Stimulated activated CD8-positive, alpha-beta memory T cell treated with anti-CD3 and anti-CD28 coated beads, Interleukin-12 subunit alpha, Interleukin-12 subunit beta, amount 100 ng/mL, for 24 hours (primary cell): ENCODE results near the gene PHEX.

Experiments used
- DNase-seq: peaks from one replicate; pipeline ENCODE4 v3.0.0-alpha.2; 2020; ENCODE audit errors: extremely low read depth

Gene PHEX

DNA sequence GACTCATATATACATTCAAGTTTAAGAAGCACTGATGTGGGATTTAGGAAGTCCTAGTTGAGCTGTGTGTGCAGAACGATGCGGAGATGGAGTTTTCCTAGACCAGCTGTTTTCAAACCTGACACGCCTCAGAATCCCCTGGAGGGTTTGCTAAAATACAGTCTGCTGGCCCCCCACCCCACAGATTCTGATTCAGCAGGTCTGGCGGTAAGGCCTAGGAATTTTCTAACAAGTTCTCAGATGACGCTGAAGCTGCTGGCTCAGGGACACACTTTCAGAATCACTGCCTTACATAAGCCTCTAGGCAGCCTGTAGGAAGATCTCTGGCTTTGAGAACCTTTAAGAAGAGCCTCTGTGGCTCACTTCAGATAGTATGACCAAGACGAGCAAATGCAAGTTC lies 73.1 kb downstream of the PHEX start:
- DNase-seq: no peak

- DNase-seq: no peak
Observed at GRCh38 chrX:22105971-22106370, 73.8 kb downstream of the PHEX start.

- DNase-seq: no peak
Observed at GRCh38 chrX:22109442-22109841, 77.3 kb downstream of the PHEX start.

GRCh38 chrX:22110729-22111494 lies 78.8 kb downstream of the PHEX start:
- no peak for DNase-seq

- DNase-seq: no peak
Observed at GRCh38 chrX:22116605-22117546, 84.8 kb downstream of the PHEX start.

- no peak for DNase-seq
Observed at GRCh38 chrX:22117633-22118032, 85.5 kb downstream of the PHEX start.

DNA sequence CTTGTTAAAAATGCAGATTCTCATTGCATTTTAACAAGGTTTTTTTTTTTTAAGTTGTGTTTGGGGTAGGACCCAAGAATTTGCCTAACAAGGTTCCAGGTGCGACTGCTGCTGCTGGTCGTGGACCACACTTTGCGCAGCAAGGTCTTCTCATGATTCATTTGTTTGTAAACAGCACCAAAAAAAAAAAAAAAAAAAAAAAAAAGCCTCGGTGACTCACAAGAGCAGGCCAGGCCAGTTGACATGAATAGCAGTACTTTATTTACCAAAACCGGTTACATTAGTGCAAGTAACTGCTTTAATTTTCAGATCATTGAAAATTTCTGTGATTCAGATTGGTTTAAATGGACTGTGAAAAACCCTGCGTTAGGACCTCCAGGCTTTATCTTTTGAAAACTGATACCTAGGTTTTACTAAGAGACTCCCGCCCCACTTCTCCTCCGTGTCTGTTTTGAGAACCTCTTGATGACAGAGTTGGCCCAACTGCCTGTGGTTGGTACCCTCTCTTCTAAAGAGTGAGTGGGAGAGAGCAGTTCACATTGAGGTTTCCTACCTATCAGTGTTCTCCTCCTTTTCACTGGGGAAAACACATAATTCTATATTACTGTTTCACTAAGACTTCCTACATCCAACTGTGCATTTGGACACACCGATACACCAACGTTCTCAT lies 86.2 kb downstream of the PHEX start:
- no peak for DNase-seq

DNA sequence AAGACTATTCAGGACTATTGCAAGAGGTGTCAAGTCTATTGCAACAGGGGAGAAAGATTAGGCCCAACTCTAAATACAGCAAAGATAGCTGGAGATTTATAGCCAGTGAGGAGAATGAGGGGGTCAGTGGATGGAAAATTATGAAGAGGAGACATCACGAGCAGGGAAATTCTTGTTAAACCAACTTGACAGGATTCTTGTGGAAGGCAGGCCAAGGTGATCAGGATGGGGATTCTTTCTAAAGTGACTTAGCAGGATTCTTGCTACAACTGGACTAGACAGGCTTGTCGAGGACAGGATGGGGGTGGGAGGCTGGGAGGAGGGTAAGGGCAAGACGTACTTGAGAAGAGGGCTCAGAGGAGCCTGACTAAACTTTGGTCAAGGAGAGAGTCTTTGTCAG lies 89.0 kb downstream of the PHEX start:
- DNase-seq: no peak

DNA sequence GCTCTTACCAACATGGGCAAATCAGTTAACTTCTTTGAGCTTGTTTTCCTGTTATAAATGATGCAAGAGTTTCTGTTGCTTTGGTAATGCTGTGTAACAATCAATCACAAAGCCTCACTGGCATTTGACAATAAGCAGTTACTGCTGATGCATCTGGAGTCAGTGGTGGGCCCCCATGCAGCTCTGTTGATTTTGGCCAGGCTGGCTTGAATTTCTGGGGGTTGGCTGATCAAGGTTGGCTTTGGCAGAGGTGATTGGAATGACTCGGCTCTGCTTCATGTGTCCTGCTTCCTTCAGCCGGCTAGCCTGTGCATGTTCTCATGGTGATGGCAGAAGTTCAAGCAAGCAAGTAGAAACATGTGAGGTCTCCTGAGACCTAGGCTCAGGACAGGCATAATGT lies 90.4 kb downstream of the PHEX start:
- no peak for DNase-seq

GRCh38 chrX:22124098-22124497 lies 92.0 kb downstream of the PHEX start:
- no peak for DNase-seq

GRCh38 chrX:22125481-22125880 lies 93.4 kb downstream of the PHEX start:
- no peak for DNase-seq

- no peak for DNase-seq
Observed at GRCh38 chrX:22126327-22126726, 94.2 kb downstream of the PHEX start.

- DNase-seq: no peak
Observed at GRCh38 chrX:22128961-22129360, 96.8 kb downstream of the PHEX start.

GRCh38 chrX:22134681-22135080 lies 102.6 kb downstream of the PHEX start:
- no peak for DNase-seq

- DNase-seq: no peak
Observed at GRCh38 chrX:22135171-22135711, 103.1 kb downstream of the PHEX start.

DNA sequence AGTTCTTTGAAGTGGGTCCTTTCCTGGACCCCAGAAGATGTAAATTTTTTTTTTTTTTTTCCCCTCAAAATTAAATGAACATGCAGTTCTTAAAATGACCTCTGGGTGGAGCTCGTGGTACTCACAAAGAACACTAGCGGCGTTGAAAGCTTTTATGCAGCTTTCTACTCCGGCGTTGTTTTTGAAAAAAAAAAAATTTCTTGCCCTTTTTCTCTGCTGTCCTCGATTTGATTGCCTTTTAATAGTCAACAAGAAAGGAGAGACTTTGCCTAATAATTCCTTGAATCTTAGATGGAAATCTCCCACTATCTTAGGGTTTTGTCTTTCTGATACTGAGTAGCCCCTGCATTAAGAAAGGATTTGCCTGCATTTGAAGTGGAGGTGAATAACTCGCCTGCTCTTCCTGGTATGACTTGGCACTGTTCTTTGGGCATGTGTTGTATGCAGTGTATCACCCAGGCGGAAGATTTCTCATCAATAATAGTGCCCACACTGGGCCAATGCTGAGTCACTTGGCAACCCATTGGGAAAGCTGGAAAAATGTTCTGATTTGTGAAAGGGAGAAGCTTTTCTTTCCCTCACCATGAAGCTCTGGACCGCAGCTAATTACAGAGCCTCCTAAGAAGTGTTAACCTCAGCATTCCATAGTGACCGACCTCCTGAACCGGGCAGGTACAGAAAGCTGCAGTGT lies 104.0 kb downstream of the PHEX start:
- no peak for DNase-seq

DNA sequence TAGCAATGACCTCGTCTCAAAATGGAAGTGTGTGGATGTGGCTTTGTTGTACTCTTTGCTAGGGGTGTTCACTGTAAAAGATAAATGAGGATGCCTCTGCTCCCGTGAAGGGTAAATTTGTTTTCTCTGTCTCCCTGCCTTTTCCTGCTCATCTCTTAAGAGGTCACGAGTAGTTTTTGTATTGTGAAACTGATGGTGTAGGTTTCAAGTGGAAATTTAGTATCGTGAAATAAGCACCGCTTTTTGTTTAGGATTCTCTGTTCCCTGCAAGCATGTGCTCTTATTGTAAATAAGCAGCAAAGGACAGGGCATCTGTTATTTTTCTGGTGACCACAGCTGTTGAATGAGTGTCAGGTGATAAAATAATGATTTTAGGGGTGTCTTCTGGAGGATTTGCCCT lies 104.6 kb downstream of the PHEX start:
- DNase-seq: no peak

DNA sequence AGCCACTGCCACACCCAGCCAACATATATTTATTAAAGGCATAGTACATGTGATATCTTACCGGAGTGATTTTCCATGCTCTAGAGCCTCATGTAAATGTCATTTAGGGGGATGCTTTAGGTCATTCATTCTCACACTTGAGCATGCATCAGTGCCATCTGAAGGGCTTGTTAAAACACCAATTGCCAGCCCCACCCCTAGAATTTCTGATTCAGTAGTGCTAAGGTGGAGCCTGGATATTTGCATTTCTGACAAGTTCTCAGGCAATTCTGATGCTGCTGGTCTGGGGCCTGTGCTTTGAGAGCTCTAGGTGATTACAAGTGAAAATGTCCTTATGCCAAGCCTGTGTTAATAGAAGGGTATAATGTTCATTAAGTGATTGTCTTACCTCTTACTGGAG lies 107.7 kb downstream of the PHEX start:
- DNase-seq: no peak

- DNase-seq: no peak
Observed at GRCh38 chrX:22141047-22141730, 109.1 kb downstream of the PHEX start.

- no peak for DNase-seq
Observed at GRCh38 chrX:22147214-22147613, 115.1 kb downstream of the PHEX start.

GRCh38 chrX:22147942-22148341 lies 115.8 kb downstream of the PHEX start:
- no peak for DNase-seq
